Hepatocyte (in vitro differentiated cells): Measurements from ENCODE around the gene PLPP1. TPM values are rescaled to one million over a fixed set of nuclear protein-coding genes. Genes with fewer than 3 reads are reported as not detected.

Experiments
- DNase-seq: peaks from one replicate; pipeline ENCODE4 v3.0.0-alpha.2; 2016; ENCODE audit warnings: low spot score
- H2AFZ ChIP-seq: fragments of 200-600 bp; sonication (generic); 2 replicates; pipeline ENCODE4 v1.6.0; 2016; ENCODE audit warnings: antibody characterized with exemption, mild to moderate bottlenecking
- H3K27ac ChIP-seq: fragments of 200-600 bp; sonication (generic); 2 replicates; pipeline ENCODE4 v1.5.1; 2016; ENCODE audit warnings: mild to moderate bottlenecking
- H3K27me3 ChIP-seq: fragments of 200-600 bp; sonication (generic); 2 replicates; pipeline ENCODE4 v1.6.1; 2016
- H3K36me3 ChIP-seq: fragments of 200-600 bp; sonication (generic); replicated peaks from 2 replicates; pipeline ENCODE4 v1.5.1; 2016; ENCODE audit warnings: low read depth; ENCODE audit not compliant: insufficient read depth
- H3K4me1 ChIP-seq: fragments of 200-600 bp; sonication (generic); 2 replicates; pipeline ENCODE4 v1.5.1; 2016; ENCODE audit warnings: mild to moderate bottlenecking, moderate library complexity; ENCODE audit not compliant: insufficient read depth
- H3K4me2 ChIP-seq: fragments of 200-600 bp; sonication (generic); 2 replicates; pipeline ENCODE4 v1.6.0; 2016
- H3K4me3 ChIP-seq: fragments of 200-600 bp; sonication (generic); 2 replicates; pipeline ENCODE4 v1.5.1; 2016; ENCODE audit warnings: mild to moderate bottlenecking
- H3K79me2 ChIP-seq: fragments of 200-600 bp; sonication (generic); 2 replicates; pipeline ENCODE4 v1.6.0; 2017; ENCODE audit warnings: mild to moderate bottlenecking
- H3K9me2 ChIP-seq: fragments of 200-600 bp; sonication (generic); replicated peaks from 2 replicates; pipeline ENCODE4 v1.6.0; 2017; ENCODE audit warnings: mild to moderate bottlenecking; ENCODE audit not compliant: insufficient read depth
- H3K9me3 ChIP-seq: fragments of 200-600 bp; sonication (generic); 2 replicates; pipeline ENCODE4 v1.5.1; 2016; ENCODE audit warnings: low read depth, mild to moderate bottlenecking
- H4K20me1 ChIP-seq: fragments of 200-600 bp; sonication (generic); 2 replicates; pipeline ENCODE4 v1.6.0; 2016; ENCODE audit warnings: mild to moderate bottlenecking; ENCODE audit not compliant: insufficient read depth, poor library complexity, severe bottlenecking
- EZH2 ChIP-seq: fragments of 200-600 bp; sonication (generic); IDR thresholded peaks from 2 replicates; pipeline ENCODE4 v1.6.1; 2016; ENCODE audit warnings: antibody characterized with exemption, mild to moderate bottlenecking, borderline replicate concordance
- EZH2phosphoT487 ChIP-seq: fragments of 200-600 bp; sonication (generic); IDR thresholded peaks from one replicate; pipeline ENCODE4 v1.6.1; 2018; ENCODE audit warnings: antibody characterized with exemption, mild to moderate bottlenecking, low read depth, moderate library complexity; ENCODE audit not compliant: unreplicated experiment, severe bottlenecking
- WGBS: methylation state at CpG from one replicate; pipeline ENCODE4 v1.1.6; 2016; ENCODE audit warnings: low lambda C conversion rate; ENCODE audit errors: missing lambda C conversion rate; 5-methylcytosine and 5-hydroxymethylcytosine counted together
- polyA plus RNA-seq: library from polyadenylated mRNA; unstranded; fragments of >200 nt; fragmentation: Nextera tagmentation; extraction: Ambion mirVana; gene quantifications from 2 replicates; pipeline ENCODE4 v1.2.1, GENCODE V29; 2016
- total RNA-seq: library from RNA; depleted of rRNA; stranded (reverse); fragments of >200 nt; gene quantifications from 2 replicates; pipeline ENCODE4 v1.2.3, GENCODE V29; 2014
- TF ChIP-seq, protein P1 (sequence below): fragments of 200-600 bp; sonication (generic); IDR thresholded peaks from 2 replicates; pipeline ENCODE4 v1.5.1; 2016; ENCODE audit warnings: antibody characterized with exemption, mild to moderate bottlenecking; ENCODE audit not compliant: poor library complexity

Gene PLPP1
- total and polyA plus RNA-seq, 2 experiments from 2014 or later, result 80.1 to 84.9 TPM

DNA sequence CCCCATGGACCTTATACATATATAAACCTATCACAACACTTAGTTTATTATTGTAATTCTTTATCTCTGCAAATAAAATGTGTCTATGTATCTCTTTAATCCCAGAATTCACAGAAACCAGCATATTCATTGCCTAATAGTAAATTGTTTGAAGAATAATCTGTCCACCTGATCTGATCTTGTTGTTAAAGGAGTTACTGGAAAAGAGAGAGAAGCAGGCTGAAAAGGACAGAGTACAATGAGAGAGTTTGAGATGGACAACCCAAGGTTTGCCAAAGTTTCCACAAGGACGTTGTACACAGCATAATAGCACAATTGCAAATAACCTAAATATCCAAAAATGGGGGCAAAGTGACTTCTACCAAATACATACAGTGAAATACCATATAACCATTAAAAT is 23.8 kb downstream of the PLPP1 start:
- no peak for DNase-seq
- H3K79me2 ChIP-seq, result peaks cover 92% of the 10 kb centered on the region
- peaks cover 37% of the 10 kb centered on the region for H3K4me1 ChIP-seq
- no peak overlapping the region for H3K4me2 ChIP-seq
- no peaks in the 10 kb centered on the region for H3K27me3 ChIP-seq
- H4K20me1 ChIP-seq, result peaks cover 6% of the 10 kb centered on the region
- no peaks in the 10 kb centered on the region for H3K36me3 ChIP-seq
- 92% methylated on average over 1 of the region's 1 CpG for WGBS
- no peaks in the 10 kb centered on the region for H3K9me3 ChIP-seq
- H3K4me3 ChIP-seq, result no peak overlapping the region
- no peak overlapping the region for H2AFZ ChIP-seq
- H3K9me2 ChIP-seq, result no peaks in the 10 kb centered on the region
- TF ChIP-seq EZH2phosphoT487, result no peak
- no peak for TF ChIP-seq EZH2
- TF ChIP-seq, protein P1, sequence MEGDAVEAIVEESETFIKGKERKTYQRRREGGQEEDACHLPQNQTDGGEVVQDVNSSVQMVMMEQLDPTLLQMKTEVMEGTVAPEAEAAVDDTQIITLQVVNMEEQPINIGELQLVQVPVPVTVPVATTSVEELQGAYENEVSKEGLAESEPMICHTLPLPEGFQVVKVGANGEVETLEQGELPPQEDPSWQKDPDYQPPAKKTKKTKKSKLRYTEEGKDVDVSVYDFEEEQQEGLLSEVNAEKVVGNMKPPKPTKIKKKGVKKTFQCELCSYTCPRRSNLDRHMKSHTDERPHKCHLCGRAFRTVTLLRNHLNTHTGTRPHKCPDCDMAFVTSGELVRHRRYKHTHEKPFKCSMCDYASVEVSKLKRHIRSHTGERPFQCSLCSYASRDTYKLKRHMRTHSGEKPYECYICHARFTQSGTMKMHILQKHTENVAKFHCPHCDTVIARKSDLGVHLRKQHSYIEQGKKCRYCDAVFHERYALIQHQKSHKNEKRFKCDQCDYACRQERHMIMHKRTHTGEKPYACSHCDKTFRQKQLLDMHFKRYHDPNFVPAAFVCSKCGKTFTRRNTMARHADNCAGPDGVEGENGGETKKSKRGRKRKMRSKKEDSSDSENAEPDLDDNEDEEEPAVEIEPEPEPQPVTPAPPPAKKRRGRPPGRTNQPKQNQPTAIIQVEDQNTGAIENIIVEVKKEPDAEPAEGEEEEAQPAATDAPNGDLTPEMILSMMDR, result no peak
- H3K27ac ChIP-seq, result peak overlapping the region; percentile 24

GRCh38 chr5:55510523-55510880 is 24.3 kb downstream of the PLPP1 start:
- H2AFZ ChIP-seq, result no peak overlapping the region
- peaks cover 92% of the 10 kb centered on the region for H3K79me2 ChIP-seq
- H3K36me3 ChIP-seq, result no peaks in the 10 kb centered on the region
- DNase-seq, result no peak
- TF ChIP-seq EZH2 (no peak), EZH2phosphoT487 (no peak)
- TF ChIP-seq, protein P1, result no peak
- no peaks in the 10 kb centered on the region for H3K9me3 ChIP-seq
- peaks cover 37% of the 10 kb centered on the region for H3K4me1 ChIP-seq
- H3K27ac ChIP-seq, result peak overlapping the region; percentile 24
- no peak overlapping the region for H3K4me3 ChIP-seq
- H3K27me3 ChIP-seq, result no peaks in the 10 kb centered on the region
- peaks cover 6% of the 10 kb centered on the region for H4K20me1 ChIP-seq
- no peaks in the 10 kb centered on the region for H3K9me2 ChIP-seq
- peak overlapping the region; percentile 39 for H3K4me2 ChIP-seq

DNA sequence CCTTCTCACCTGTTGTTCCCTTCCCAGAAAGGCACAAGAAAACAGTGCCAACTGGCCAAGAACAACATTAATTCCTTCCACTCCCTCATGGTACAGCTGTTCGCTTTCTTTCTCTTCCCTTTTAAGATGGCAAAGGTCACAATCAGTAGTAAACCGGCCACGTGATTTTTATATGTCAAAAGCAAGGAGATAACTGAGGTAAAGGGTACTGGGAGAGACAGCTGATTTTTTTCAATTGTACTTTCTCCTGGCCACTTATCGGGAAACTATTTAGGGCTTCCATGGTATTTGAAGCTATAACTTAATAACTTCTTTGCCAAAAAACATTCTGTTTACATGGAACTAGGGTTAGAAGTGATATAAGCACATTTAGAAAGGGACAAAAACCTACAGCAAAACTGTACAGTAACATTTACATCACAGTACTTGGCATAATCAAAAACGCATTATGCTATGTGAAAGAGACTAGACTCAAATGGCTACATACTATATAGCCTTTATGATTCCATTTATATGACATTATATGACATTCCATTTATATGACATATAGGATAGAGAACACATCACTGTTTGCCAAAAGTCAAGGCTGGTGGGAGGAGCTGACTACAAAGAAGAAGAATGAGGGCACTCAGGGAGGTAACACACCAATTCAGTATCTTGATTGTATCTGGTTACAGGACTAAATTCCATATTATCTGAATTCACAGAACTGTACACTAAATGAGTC is 24.8 kb downstream of the PLPP1 start:
- H3K36me3 ChIP-seq, result no peaks in the 10 kb centered on the region
- DNase-seq, result peak; percentile 47
- TF ChIP-seq, protein P1, result no peak
- TF ChIP-seq EZH2, result no peak
- no peak for TF ChIP-seq EZH2phosphoT487
- 52% methylated on average over 5 of the region's 5 CpGs for WGBS
- H2AFZ ChIP-seq, result no peak overlapping the region
- no peaks in the 10 kb centered on the region for H3K9me2 ChIP-seq
- H3K27me3 ChIP-seq, result no peaks in the 10 kb centered on the region
- peak overlapping the region; percentile 24 for H3K27ac ChIP-seq
- H3K4me2 ChIP-seq, result peak overlapping the region; percentile 39
- peaks cover 37% of the 10 kb centered on the region for H3K4me1 ChIP-seq
- H3K4me3 ChIP-seq, result no peak overlapping the region
- no peaks in the 10 kb centered on the region for H3K9me3 ChIP-seq
- peaks cover 6% of the 10 kb centered on the region for H4K20me1 ChIP-seq
- H3K79me2 ChIP-seq, result peaks cover 92% of the 10 kb centered on the region
